Measurements from ENCODE around the gene UBXN7.
"Not testable (repeated sequence)": the region's sequence is repeated elsewhere in the genome, so short reads cannot be mapped to it uniquely, and the experiment has no call there.

Gene UBXN7

DNA sequence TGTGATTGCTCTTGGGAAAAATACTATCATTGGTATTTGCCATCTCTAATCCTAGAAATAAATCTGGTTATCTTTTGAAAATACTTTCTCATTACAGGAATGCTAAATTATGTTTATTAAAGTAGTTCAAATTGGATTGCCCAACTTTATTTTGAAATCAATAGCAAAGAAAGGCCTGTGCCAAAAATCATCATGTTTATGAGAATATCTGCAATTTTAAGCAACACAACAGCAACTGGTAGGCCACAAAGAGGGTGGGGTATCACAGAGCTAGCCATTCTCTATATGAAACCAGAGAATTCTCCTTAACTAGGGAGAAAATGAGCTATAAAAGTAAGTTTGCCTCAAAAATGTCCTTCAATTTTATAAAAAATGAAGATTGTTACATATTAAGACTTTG is 82.2 kb downstream of the UBXN7 start:
- H4K20me1 ChIP-seq (ENCODE audit: insufficient read depth, low read length), result no peaks in the 10 kb centered on the region
- peaks cover 54% of the 10 kb centered on the region for H3K36me3 ChIP-seq (ENCODE audit: insufficient read depth, low read length)
- no peaks in the 10 kb centered on the region for H3F3A ChIP-seq (ENCODE audit: insufficient read depth, low read length)
- no peaks in the 10 kb centered on the region for H3K27me3 ChIP-seq (ENCODE audit: insufficient read depth, low read length)
- no peak overlapping the region for H3K4me3 ChIP-seq (ENCODE audit: low read depth, low read length, poor library complexity, severe bottlenecking)
- H3K9ac ChIP-seq (ENCODE audit: low read length), result no peak overlapping the region
- no peak overlapping the region for H3K27ac ChIP-seq (ENCODE audit: low read depth, low read length, poor library complexity, severe bottlenecking)
- no peak overlapping the region for H2AFZ ChIP-seq (ENCODE audit: low read length)
- H3K4me2 ChIP-seq (ENCODE audit: low read length), result no peak overlapping the region
- H3K9me2 ChIP-seq (ENCODE audit: low read depth, low read length), result no peaks in the 10 kb centered on the region
- 0 out of 2 replicates have a peak, but pooled peaks cover 7% of the 10 kb centered on the region for H3K9me3 ChIP-seq (ENCODE audit: low read length)
- H3K79me2 ChIP-seq (ENCODE audit: insufficient read depth, low read length), result no peaks in the 10 kb centered on the region
- peaks cover 5% of the 10 kb centered on the region for H3K4me1 ChIP-seq (ENCODE audit: insufficient read depth, low read length, severe bottlenecking)
- TF ChIP-seq EZH2 (IDR thresholded peaks at IDR 0.05; ENCODE audit: borderline replicate concordance, low read length), result no peak
- TF ChIP-seq CTCF (IDR thresholded peaks at IDR 0.05; ENCODE audit: low read length), result no peak

- peaks cover 42% of the 10 kb centered on the region for H3K36me3 ChIP-seq (ENCODE audit: insufficient read depth, low read length)
- H4K20me1 ChIP-seq (ENCODE audit: insufficient read depth, low read length), result no peaks in the 10 kb centered on the region
- no peaks in the 10 kb centered on the region for H3K27me3 ChIP-seq (ENCODE audit: insufficient read depth, low read length)
- H3K27ac ChIP-seq (ENCODE audit: low read depth, low read length, poor library complexity, severe bottlenecking), result no peak overlapping the region
- H2AFZ ChIP-seq (ENCODE audit: low read length), result no peak overlapping the region
- no peaks in the 10 kb centered on the region for H3F3A ChIP-seq (ENCODE audit: insufficient read depth, low read length)
- H3K79me2 ChIP-seq (ENCODE audit: insufficient read depth, low read length), result no peaks in the 10 kb centered on the region
- H3K4me2 ChIP-seq (ENCODE audit: low read length), result no peak overlapping the region
- TF ChIP-seq EZH2 (IDR thresholded peaks at IDR 0.05; ENCODE audit: borderline replicate concordance, low read length) (no peak), CTCF (IDR thresholded peaks at IDR 0.05; ENCODE audit: low read length) (no peak)
- H3K9me3 ChIP-seq (ENCODE audit: low read length), result 0 out of 2 replicates have a peak, but pooled peaks cover 7% of the 10 kb centered on the region
- H3K4me3 ChIP-seq (ENCODE audit: low read depth, low read length, poor library complexity, severe bottlenecking), result no peak overlapping the region
- peaks cover 12% of the 10 kb centered on the region for H3K4me1 ChIP-seq (ENCODE audit: insufficient read depth, low read length, severe bottlenecking)
- no peaks in the 10 kb centered on the region for H3K9me2 ChIP-seq (ENCODE audit: low read depth, low read length)
- no peak overlapping the region for H3K9ac ChIP-seq (ENCODE audit: low read length)
These were observed 83.5 kb downstream of the UBXN7 start for GRCh38 chr3:196348698-196349097.

DNA sequence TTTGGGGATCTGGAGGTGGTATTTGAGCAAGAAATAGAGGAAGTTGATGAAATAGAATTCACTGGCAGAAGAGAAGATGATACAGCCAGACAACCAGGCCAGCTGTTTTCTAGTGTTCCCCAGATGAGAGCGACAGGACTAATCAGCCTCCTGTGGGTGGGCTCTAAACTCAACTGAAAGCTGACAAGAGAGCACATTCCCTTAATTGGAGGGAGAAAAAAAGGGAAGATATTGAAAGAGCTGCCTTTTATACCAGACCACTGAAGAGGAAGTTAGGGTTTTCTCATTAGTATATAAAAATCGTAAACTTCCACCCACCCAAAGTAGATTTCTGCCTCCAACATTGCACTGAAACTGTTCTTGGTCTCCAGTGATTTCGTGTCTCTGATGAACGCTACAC is 87.6 kb downstream of the UBXN7 start:
- peaks cover 12% of the 10 kb centered on the region for H3K4me1 ChIP-seq (ENCODE audit: insufficient read depth, low read length, severe bottlenecking)
- no peak overlapping the region for H2AFZ ChIP-seq (ENCODE audit: low read length)
- no peaks in the 10 kb centered on the region for H3F3A ChIP-seq (ENCODE audit: insufficient read depth, low read length)
- no peaks in the 10 kb centered on the region for H3K79me2 ChIP-seq (ENCODE audit: insufficient read depth, low read length)
- no peak overlapping the region for H3K27ac ChIP-seq (ENCODE audit: low read depth, low read length, poor library complexity, severe bottlenecking)
- H3K4me2 ChIP-seq (ENCODE audit: low read length), result peak overlapping the region; percentile 6; the same call in 1 of the 2 replicates
- no peak overlapping the region for H3K9ac ChIP-seq (ENCODE audit: low read length)
- peaks cover 20% of the 10 kb centered on the region for H3K36me3 ChIP-seq (ENCODE audit: insufficient read depth, low read length)
- H3K27me3 ChIP-seq (ENCODE audit: insufficient read depth, low read length), result no peaks in the 10 kb centered on the region
- TF ChIP-seq CTCF (IDR thresholded peaks at IDR 0.05; ENCODE audit: low read length) (no peak), EZH2 (IDR thresholded peaks at IDR 0.05; ENCODE audit: borderline replicate concordance, low read length) (no peak)
- H4K20me1 ChIP-seq (ENCODE audit: insufficient read depth, low read length), result no peaks in the 10 kb centered on the region
- no peaks in the 10 kb centered on the region for H3K9me2 ChIP-seq (ENCODE audit: low read depth, low read length)
- H3K4me3 ChIP-seq (ENCODE audit: low read depth, low read length, poor library complexity, severe bottlenecking), result no peak overlapping the region
- 0 out of 2 replicates have a peak, but pooled peaks cover 7% of the 10 kb centered on the region for H3K9me3 ChIP-seq (ENCODE audit: low read length)

DNA sequence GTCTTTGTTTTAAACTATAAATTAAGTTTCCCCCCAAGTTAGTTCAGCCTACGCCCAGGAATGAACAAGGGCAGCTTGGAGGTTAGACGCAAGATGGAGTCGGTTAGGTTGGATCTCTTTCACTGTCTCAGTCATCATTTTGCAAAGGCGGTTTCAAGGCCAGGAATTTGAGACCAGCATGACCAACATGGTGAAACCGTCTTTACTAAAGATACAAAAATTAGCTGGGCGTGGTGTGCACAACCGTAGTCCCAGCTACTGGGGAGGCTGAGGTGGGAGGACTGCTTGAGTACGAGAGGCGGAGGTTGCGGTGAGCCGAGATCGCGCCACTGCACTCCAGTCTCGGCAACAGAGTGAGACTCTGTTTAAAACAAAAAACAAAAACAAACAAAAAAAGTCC is 88.3 kb downstream of the UBXN7 start:
- not testable (repeated sequence) for H3K27me3 ChIP-seq (ENCODE audit: insufficient read depth, low read length); H3K9me2 ChIP-seq (ENCODE audit: low read depth, low read length); H3K79me2 ChIP-seq (ENCODE audit: insufficient read depth, low read length); H3K27ac ChIP-seq (ENCODE audit: low read depth, low read length, poor library complexity, severe bottlenecking); H3K9me3 ChIP-seq (ENCODE audit: low read length); H3K4me2 ChIP-seq (ENCODE audit: low read length); H3K9ac ChIP-seq (ENCODE audit: low read length); H3K4me3 ChIP-seq (ENCODE audit: low read depth, low read length, poor library complexity, severe bottlenecking); H4K20me1 ChIP-seq (ENCODE audit: insufficient read depth, low read length); H2AFZ ChIP-seq (ENCODE audit: low read length); H3F3A ChIP-seq (ENCODE audit: insufficient read depth, low read length)
- Histone ChIP-seq H3K4me1 (ENCODE audit: insufficient read depth, low read length, severe bottlenecking) (peaks cover 12% of the 10 kb centered on the region), H3K36me3 (ENCODE audit: insufficient read depth, low read length) (peaks cover 12% of the 10 kb centered on the region)
